Keratinocyte (primary cell): ENCODE measurements around the gene OR5M3.

Experiments used
- EZH2 ChIP-seq: IDR thresholded peaks from one replicate; pipeline ENCODE4 v1.6.1; 2012; ENCODE audit warnings: inconsistent platforms, mild to moderate bottlenecking, low read length, moderate library complexity
- TF ChIP-seq, protein P1 (sequence below), 3 experiments: IDR thresholded peaks in 1 of 3; conservative IDR thresholded peaks in 1 of 3; optimal IDR thresholded peaks in 1 of 3; 2 replicates in 2 of 3; 3 replicates in 1 of 3; pipeline versions ENCODE3 to v1.5.1; 2011; ENCODE audit warnings: low read length in 3 of 3, mild to moderate bottlenecking in 3 of 3, moderate library complexity in 2 of 3, control low read depth in 1 of 3, inconsistent platforms in 1 of 3; ENCODE audit not compliant: insufficient read depth in 2 of 3; ENCODE audit errors: extremely low read depth in 1 of 3

GRCh38 chr11:56522008-56522407, 48.9 kb upstream of the OR5M3 start:
- TF ChIP-seq, protein P1, sequence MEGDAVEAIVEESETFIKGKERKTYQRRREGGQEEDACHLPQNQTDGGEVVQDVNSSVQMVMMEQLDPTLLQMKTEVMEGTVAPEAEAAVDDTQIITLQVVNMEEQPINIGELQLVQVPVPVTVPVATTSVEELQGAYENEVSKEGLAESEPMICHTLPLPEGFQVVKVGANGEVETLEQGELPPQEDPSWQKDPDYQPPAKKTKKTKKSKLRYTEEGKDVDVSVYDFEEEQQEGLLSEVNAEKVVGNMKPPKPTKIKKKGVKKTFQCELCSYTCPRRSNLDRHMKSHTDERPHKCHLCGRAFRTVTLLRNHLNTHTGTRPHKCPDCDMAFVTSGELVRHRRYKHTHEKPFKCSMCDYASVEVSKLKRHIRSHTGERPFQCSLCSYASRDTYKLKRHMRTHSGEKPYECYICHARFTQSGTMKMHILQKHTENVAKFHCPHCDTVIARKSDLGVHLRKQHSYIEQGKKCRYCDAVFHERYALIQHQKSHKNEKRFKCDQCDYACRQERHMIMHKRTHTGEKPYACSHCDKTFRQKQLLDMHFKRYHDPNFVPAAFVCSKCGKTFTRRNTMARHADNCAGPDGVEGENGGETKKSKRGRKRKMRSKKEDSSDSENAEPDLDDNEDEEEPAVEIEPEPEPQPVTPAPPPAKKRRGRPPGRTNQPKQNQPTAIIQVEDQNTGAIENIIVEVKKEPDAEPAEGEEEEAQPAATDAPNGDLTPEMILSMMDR (optimal IDR thresholded peaks at IDR 0.05 in 1 of 3, IDR thresholded peaks at IDR 0.05 in 1 of 3, conservative IDR thresholded peaks at IDR 0.05 in 1 of 3; ENCODE audit: extremely low read depth in 1 of 3, insufficient read depth in 2 of 3, low read length in 3 of 3): peak in 1 of 3 experiments; percentile 21
- TF ChIP-seq EZH2: no peak
